Measurements from ENCODE around the gene SST. TPM values are rescaled to one million over a fixed set of nuclear protein-coding genes. Genes with fewer than 3 reads are reported as not detected.

SST gene
- total and polyA plus RNA-seq, 2 of the 8 experiments (the other 6 are each of a cell fraction or from before 2014, with no cell fraction given), result 0.50 TPM; not detected in 1

DNA sequence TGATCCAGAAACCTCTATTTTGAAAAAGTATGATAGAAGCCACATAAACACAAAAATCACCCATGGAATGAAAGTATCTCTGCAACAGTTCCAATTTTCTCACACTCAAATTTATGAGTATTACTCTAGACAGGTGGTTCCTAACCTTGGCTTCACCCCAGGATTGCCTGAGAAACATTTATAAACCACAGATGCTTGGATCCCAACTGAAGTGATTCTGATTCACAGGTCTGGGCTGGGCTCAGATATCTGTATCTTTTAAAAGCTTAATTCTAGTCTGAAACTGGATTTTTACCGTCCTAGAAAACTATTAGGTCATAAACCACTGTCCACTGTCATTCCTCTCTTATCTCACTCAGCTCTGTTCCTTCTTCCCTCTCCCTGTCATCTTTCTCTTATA lies 7.4 kb upstream of the SST start:
- no peak overlapping the region for H2BK15ac ChIP-seq (ENCODE audit: low read length)

More for the DNA sequence above, 7.4 kb upstream of the SST start:
- DNase-seq (ENCODE audit: low read depth in 1 of 2, low spot score in 2 of 2), result no peak
- H4K8ac ChIP-seq (ENCODE audit: extremely low read depth, insufficient read depth, low read length), result no peak overlapping the region
- H3K23me2 ChIP-seq (ENCODE audit: low read depth, low read length), result no peaks in the 10 kb centered on the region
- no peaks in the 10 kb centered on the region for H3K79me1 ChIP-seq (ENCODE audit: low read depth, low read length)
- no peak overlapping the region for H3K4me2 ChIP-seq (ENCODE audit: insufficient read depth in 1 of 2, low read depth in 2 of 2, low read length in 2 of 2)
- FAIRE-seq, result no peak
- H2AFZ ChIP-seq (ENCODE audit: low read length), result no peak overlapping the region
- H3K27ac ChIP-seq (ENCODE audit: low read depth, low read length), result no peak overlapping the region
- H2BK120ac ChIP-seq (replicated peaks; ENCODE audit: low read depth, low read length), result no peak overlapping the region
- H4K5ac ChIP-seq (ENCODE audit: insufficient read length, low read depth, low read length), result no peak overlapping the region
- no peaks in the 10 kb centered on the region for H3K79me2 ChIP-seq (ENCODE audit: control insufficient read depth in 1 of 2, insufficient read depth in 2 of 2, low read length in 2 of 2)
- H3K36me3 ChIP-seq (ENCODE audit: control insufficient read depth in 2 of 4, insufficient read depth in 4 of 4, low read length in 3 of 4), result no peaks in the 10 kb centered on the region
- H3K4me1 ChIP-seq (replicated peaks in 1 of 4; ENCODE audit: control insufficient read depth in 3 of 4, insufficient read depth in 4 of 4, low read length in 3 of 4), result no peaks in the 10 kb centered on the region; a peak in 1 of 7 replicates
- peaks cover 0 to 3% (median 0%) of the 10 kb centered on the region in 4 experiments; a peak in 2 of 7 replicates for H3K27me3 ChIP-seq (replicated peaks in 1 of 4; ENCODE audit: control insufficient read depth in 3 of 4, extremely low read depth in 1 of 4, insufficient read depth in 3 of 4, low read length in 3 of 4)
- H2BK12ac ChIP-seq (ENCODE audit: low read depth, low read length), result no peak overlapping the region
- ChIA-PET CTCF (ENCODE audit: partially characterized antibody) (interaction anchor here (1.1 to 20.1 kb wide), 14 partner anchors 8 to 457 kb away, joined by 3 to 947 read pairs (median 14); partner anchors contain the start of gene SST), POLR2A (ENCODE audit: partially characterized antibody) (no interaction called here)
- no peak overlapping the region for H4K91ac ChIP-seq (replicated peaks; ENCODE audit: insufficient read length, low read length)
- H3K56ac ChIP-seq (replicated peaks; ENCODE audit: insufficient read length, low read depth, low read length), result no peak overlapping the region
- no peak overlapping the region for H3K4me3 ChIP-seq (ENCODE audit: extremely low read depth in 1 of 4, insufficient read depth in 2 of 4, low read depth in 3 of 4, low read length in 4 of 4)
- H3K14ac ChIP-seq (ENCODE audit: insufficient read length), result no peak overlapping the region
- no peak overlapping the region for H2AK5ac ChIP-seq (ENCODE audit: low read depth, low read length)
- H2BK20ac ChIP-seq (ENCODE audit: low read length), result no peak overlapping the region
- no peaks in the 10 kb centered on the region for H3K9me3 ChIP-seq (ENCODE audit: insufficient read depth in 2 of 2, low read depth in 1 of 2, low read length in 1 of 2)
- no peak for TF ChIP-seq NANOG (IDR thresholded peaks at IDR 0.05; ENCODE audit: insufficient read depth, low read depth, low read length, poor library complexity, severe bottlenecking)
- no peak for TF ChIP-seq SP1 (IDR thresholded peaks at IDR 0.05; ENCODE audit: low read depth, low read length)
- TF ChIP-seq HDAC6 (IDR thresholded peaks at IDR 0.05; ENCODE audit: low read depth, low read length), result no peak
- no peak for TF ChIP-seq RXRA (IDR thresholded peaks at IDR 0.05; ENCODE audit: insufficient read depth, low read depth, low read length)
- TF ChIP-seq ASH2L (IDR thresholded peaks at IDR 0.05; ENCODE audit: low read length), result no peak
- TF ChIP-seq POU5F1 (IDR thresholded peaks at IDR 0.05; ENCODE audit: low read depth, low read length), result no peak
- no peaks in the 10 kb centered on the region for H4K20me1 ChIP-seq (replicated peaks in 1 of 2; ENCODE audit: control insufficient read depth in 1 of 2, insufficient read depth in 2 of 2, low read length in 2 of 2)
- no peak overlapping the region for H3K4ac ChIP-seq (replicated peaks; ENCODE audit: insufficient read length, low read depth, low read length)
- H3K23ac ChIP-seq (ENCODE audit: insufficient read length), result no peak overlapping the region
- WGBS, 2 experiments (ENCODE audit: extremely low coverage in 1 of 2, insufficient coverage in 1 of 2, insufficient read length in 1 of 2, insufficient replicate concordance in 2 of 2, low coverage in 1 of 2, low lambda C conversion rate in 2 of 2, missing lambda C conversion rate in 1 of 2), result 94% methylated on average over 1 of the region's 1 CpG; no CpG with 5 or more reads in 1 of the 2 experiments
- H3K18ac ChIP-seq (ENCODE audit: extremely low read depth, low read length), result no peak overlapping the region
- H2BK5ac ChIP-seq (ENCODE audit: low read depth, low read length), result no peak overlapping the region
- H3K9ac ChIP-seq (replicated peaks in 1 of 4; ENCODE audit: extremely low read depth in 1 of 4, low read depth in 3 of 4, low read length in 3 of 4), result no peak overlapping the region
